Measurements from ENCODE around the gene TUBB4B. TPM values are rescaled to one million over a fixed set of nuclear protein-coding genes. Genes with fewer than 3 reads are reported as not detected.

Gene TUBB4B
- total and polyA plus RNA-seq, 2 experiments from 2014 or later: 334 to 389 TPM

GRCh38 chr9:137215196-137215986, 25.7 kb upstream of the TUBB4B start:
- Histone ChIP-seq H3K27me3 (ENCODE audit: insufficient read depth) (no peaks in the 10 kb centered on the region), H3F3A (replicated peaks; ENCODE audit: low read depth) (0 out of 2 replicates have a peak, but pooled peaks cover 3% of the 10 kb centered on the region), H3K27ac (ENCODE audit: low read depth) (no peak overlapping the region), H3K9me2 (ENCODE audit: insufficient read depth) (no peaks in the 10 kb centered on the region), H2AFZ (no peak overlapping the region), H3K4me1 (ENCODE audit: insufficient read depth) (0 out of 2 replicates have a peak, but pooled peaks cover 3% of the 10 kb centered on the region), H3K4me2 (no peak overlapping the region), H3K79me2 (replicated peaks; ENCODE audit: insufficient read depth) (no peaks in the 10 kb centered on the region), H3K36me3 (ENCODE audit: insufficient read depth) (no peaks in the 10 kb centered on the region), H4K20me1 (replicated peaks; ENCODE audit: insufficient read depth) (no peaks in the 10 kb centered on the region; the same call in 1 of the 2 replicates), H3K4me3 (no peak overlapping the region)
- DNase-seq (ENCODE audit: low spot score) (no peak), ATAC-seq (no peak)
- TF ChIP-seq JUNB (IDR thresholded peaks at IDR 0.05; ENCODE audit: unreplicated experiment): no peak
- H3K4me1 Mint-ChIP-seq: peaks cover 7% of the 10 kb centered on the region; the same call in 2 of the 3 replicates
- H3K36me3 Mint-ChIP-seq (ENCODE audit: low read depth): peaks cover 5% of the 10 kb centered on the region; the same call in 2 of the 3 replicates
- no peak overlapping the region for H3K4me3 Mint-ChIP-seq
- H3K9me3 Mint-ChIP-seq: no peaks in the 10 kb centered on the region; the same call in 2 of the 3 replicates
- H3K27ac Mint-ChIP-seq: no peak overlapping the region
- H3K27me3 Mint-ChIP-seq (ENCODE audit: insufficient read depth, low read depth, poor library complexity): no peaks in the 10 kb centered on the region

GRCh38 chr9:137216188-137216965, 24.7 kb upstream of the TUBB4B start:
- Mint-ChIP-seq H3K27me3 (ENCODE audit: insufficient read depth, low read depth, poor library complexity) (no peaks in the 10 kb centered on the region), H3K4me1 (peaks cover 7% of the 10 kb centered on the region; the same call in 2 of the 3 replicates), H3K27ac (no peak overlapping the region), H3K9me3 (no peaks in the 10 kb centered on the region), H3K36me3 (ENCODE audit: low read depth) (no peaks in the 10 kb centered on the region; the same call in 1 of the 3 replicates), H3K4me3 (no peak overlapping the region)
- no peak for ATAC-seq
- Histone ChIP-seq H3K9me2 (ENCODE audit: insufficient read depth) (no peaks in the 10 kb centered on the region), H3K27me3 (ENCODE audit: insufficient read depth) (no peaks in the 10 kb centered on the region), H3F3A (replicated peaks; ENCODE audit: low read depth) (0 out of 2 replicates have a peak, but pooled peaks cover 3% of the 10 kb centered on the region), H3K79me2 (replicated peaks; ENCODE audit: insufficient read depth) (no peaks in the 10 kb centered on the region), H3K36me3 (ENCODE audit: insufficient read depth) (no peaks in the 10 kb centered on the region), H3K4me2 (no peak overlapping the region), H2AFZ (no peak overlapping the region), H4K20me1 (replicated peaks; ENCODE audit: insufficient read depth) (no peaks in the 10 kb centered on the region; the same call in 1 of the 2 replicates), H3K27ac (ENCODE audit: low read depth) (no peak overlapping the region), H3K4me3 (no peak overlapping the region), H3K4me1 (ENCODE audit: insufficient read depth) (0 out of 2 replicates have a peak, but pooled peaks cover 3% of the 10 kb centered on the region)
- DNase-seq (ENCODE audit: low spot score): no peak
- TF ChIP-seq ZNF331 (CRISPR knock-in tag; IDR thresholded peaks at IDR 0.05; ENCODE audit: low read depth) (no peak), JUNB (IDR thresholded peaks at IDR 0.05; ENCODE audit: unreplicated experiment) (no peak), STAT1 (IDR thresholded peaks at IDR 0.05; ENCODE audit: unreplicated experiment) (no peak), ETS1 (IDR thresholded peaks at IDR 0.05) (no peak), POLR2AphosphoS5 (IDR thresholded peaks at IDR 0.05; ENCODE audit: low read depth) (no peak), CREB1 (CRISPR knock-in tag; IDR thresholded peaks at IDR 0.05; ENCODE audit: low read depth) (no peak), EZH2 (IDR thresholded peaks at IDR 0.05; ENCODE audit: low read depth, unreplicated experiment) (no peak), REST (IDR thresholded peaks at IDR 0.05; ENCODE audit: unreplicated experiment) (no peak), ZNF114 (CRISPR knock-in tag; IDR thresholded peaks at IDR 0.05) (no peak), CTCF (conservative IDR thresholded peaks at IDR 0.05; ENCODE audit: low read depth in 2 of 2) (no peak)

Measured in GM23338 (cell line).